Endothelial cell of umbilical vein (primary cell): Measurements from ENCODE around the gene ZNF629. TPM values are rescaled to one million over a fixed set of nuclear protein-coding genes. Genes with fewer than 3 reads are reported as not detected.

Experiments used
- BruUV-seq: library from RNA; stranded (reverse); fragments of 400-500 nt; replicated peaks from 2 replicates; lab custom pipeline; 2021; lab: Mats Ljungman, UMichigan
- CTCF ChIA-PET: fragments of 300-600, 350-600 bp; sonication (Branson Sonifier 250); formaldehyde crosslinking; loops from one replicate; lab custom pipeline; 2021; ENCODE audit warnings: antibody characterized with exemption, inconsistent platforms; lab: Charles Lee
- POLR2A ChIA-PET: fragments of 300-600, 350-600 bp; sonication (Branson Sonifier 250); formaldehyde crosslinking; loops from one replicate; lab custom pipeline; 2021; ENCODE audit warnings: antibody characterized with exemption, inconsistent platforms; lab: Charles Lee
- DNase-seq: peaks from one replicate; pipeline ENCODE4 v3.0.0-alpha.2; 2011; ENCODE audit warnings: low read depth, low spot score
- FAIRE-seq: peaks from 2 replicates; lab custom pipeline; 2011; peaks lifted over from hg19 to GRCh38; lab: Jason Lieb, UNC
- H2AFZ ChIP-seq: 2 replicates; pipeline ENCODE4 v1.6.0; 2012; ENCODE audit warnings: low read depth, low read length, control low read depth, inconsistent platforms
- H3K27ac ChIP-seq: 2 replicates; pipeline ENCODE4 v1.5.1; 2011; ENCODE audit warnings: low read depth, mild to moderate bottlenecking, control low read depth, low read length, moderate library complexity; ENCODE audit not compliant: insufficient read depth
- H3K27me3 ChIP-seq, 2 experiments: 2 replicates each; pipeline versions ENCODE4 v1.6.0 to v1.6.1; 2011; ENCODE audit warnings: low read length in 2 of 2, mixed read lengths in 1 of 2; ENCODE audit not compliant: control insufficient read depth in 2 of 2, insufficient read depth in 2 of 2
- H3K36me3 ChIP-seq, 2 experiments: 2 replicates in 1 of 2; 3 replicates in 1 of 2; pipeline ENCODE4 v1.5.1; 2011; ENCODE audit warnings: low read length in 2 of 2, mild to moderate bottlenecking in 1 of 2, moderate library complexity in 1 of 2; ENCODE audit not compliant: control insufficient read depth in 2 of 2, insufficient read depth in 2 of 2; ENCODE audit errors: extremely low read depth in 1 of 2
- H3K4me1 ChIP-seq: 3 replicates; pipeline ENCODE4 v1.5.1; 2011; ENCODE audit warnings: mild to moderate bottlenecking, low read length; ENCODE audit not compliant: control insufficient read depth, insufficient read depth; ENCODE audit errors: extremely low read depth
- H3K4me2 ChIP-seq: 2 replicates; pipeline ENCODE4 v1.6.1; 2011; ENCODE audit warnings: low read length, control low read depth, mixed read lengths; ENCODE audit not compliant: insufficient read depth
- H3K4me3 ChIP-seq, 3 experiments: fragments of 200-600 bp in 1 of 3; sonication (generic), shearing (Covaris generic) in 1 of 3; replicated peaks in 1 of 3; 2 replicates each; pipeline ENCODE4 v1.5.1; 2011 to 2016; ENCODE audit warnings: control low read depth in 3 of 3, low read length in 3 of 3, mild to moderate bottlenecking in 2 of 3, inconsistent platforms in 1 of 3, low read depth in 1 of 3, moderate library complexity in 1 of 3; ENCODE audit not compliant: insufficient read depth in 1 of 3
- H3K79me2 ChIP-seq: 2 replicates; pipeline ENCODE4 v1.6.0; 2012; ENCODE audit warnings: low read length, inconsistent platforms; ENCODE audit not compliant: control insufficient read depth, insufficient read depth
- H3K9ac ChIP-seq: replicated peaks from 2 replicates; pipeline ENCODE3; 2011; ENCODE audit warnings: low read length, control low read depth; ENCODE audit not compliant: insufficient read depth; ENCODE audit errors: extremely low read depth
- H3K9me1 ChIP-seq: replicated peaks from 3 replicates; pipeline ENCODE4 v1.6.0; 2011; ENCODE audit warnings: mild to moderate bottlenecking, low read length; ENCODE audit not compliant: control insufficient read depth, insufficient read depth; ENCODE audit errors: extremely low read depth
- H3K9me3 ChIP-seq: replicated peaks from 2 replicates; pipeline ENCODE4 v1.5.1; 2012; ENCODE audit warnings: low read length, inconsistent platforms; ENCODE audit not compliant: control insufficient read depth, insufficient read depth
- H4K20me1 ChIP-seq: replicated peaks from 2 replicates; pipeline ENCODE3; 2011; ENCODE audit warnings: mild to moderate bottlenecking, low read length; ENCODE audit not compliant: control insufficient read depth, insufficient read depth; ENCODE audit errors: extremely low read depth
- dilution Hi-C: fragments of 300-500 bp; cut with MboI; formaldehyde crosslinking; loops from one replicate; pipeline ENCODE4 v1.15.0; 2019; ENCODE audit warnings: low sequenced_read_pairs; ENCODE audit not compliant: extremely low pct_ligation_motif_present
- intact Hi-C: fragments of 100-400 bp; cut with micrococcal nuclease; formaldehyde crosslinking; loops from one replicate; pipeline ENCODE4 v1.10.0; 2022
- polyA plus RNA-seq, 4 experiments: library from polyadenylated mRNA; depleted of rRNA in 3 of 4; stranded (reverse) in 3 of 4; unstranded in 1 of 4; fragments of >200 nt; gene quantifications; 2 replicates each; pipeline versions ENCODE4 v1.2.1 to v1.2.3, GENCODE V29; 2011 to 2012; ENCODE audit warnings: missing spikeins in 1 of 4
- total RNA-seq: library from RNA; stranded (reverse); gene quantifications from 2 replicates; pipeline ENCODE4 v1.2.3, GENCODE V29; 2021
- TF ChIP-seq, protein P1 (sequence below), 2 donors: IDR thresholded peaks; 1 replicate in 1 of 2; 2 replicates in 1 of 2; pipeline ENCODE4 v1.5.1; 2011; ENCODE audit warnings: low read length in 2 of 2, mild to moderate bottlenecking in 2 of 2, moderate library complexity in 2 of 2, control low read depth in 1 of 2, inconsistent platforms in 1 of 2, low read depth in 1 of 2; ENCODE audit not compliant: insufficient read depth in 1 of 2; ENCODE audit errors: extremely low read depth in 1 of 2

The ZNF629 gene
- total and polyA plus RNA-seq, 2 donors (not counting 3 experiments of a cell fraction or from before 2014, with no cell fraction given), result 5.2 to 11.2 TPM

- peaks cover 0 to 9% of the 10 kb centered on the region in 2 experiments for H3K36me3 ChIP-seq
- BruUV-seq, result no TSS peak
- no peak overlapping the region for H3K27ac ChIP-seq
- no peaks in the 10 kb centered on the region for H4K20me1 ChIP-seq
- no peaks in the 10 kb centered on the region for H3K27me3 ChIP-seq
- ChIA-PET POLR2A (interaction anchor here (1.6 kb wide), 1 partner anchor 17 kb away, joined by 15 read pairs; no protein-coding TSS in a partner anchor), CTCF (interaction anchor here (1.2 to 1.5 kb wide), 4 partner anchors 15 to 57 kb away, joined by 4 to 20 read pairs (median 6); no protein-coding TSS in a partner anchor)
- peak overlapping the region; percentile 80 for H3K4me2 ChIP-seq
- intact Hi-C loops (loop anchor here (1.0 kb wide), 1 partner anchor 18 kb away; no protein-coding TSS in a partner anchor), dilution Hi-C loops (no loop called here)
- no peaks in the 10 kb centered on the region for H3K9me3 ChIP-seq
- FAIRE-seq, result peak; percentile 61
- peak; percentile 21 for DNase-seq
- TF ChIP-seq, protein P1, sequence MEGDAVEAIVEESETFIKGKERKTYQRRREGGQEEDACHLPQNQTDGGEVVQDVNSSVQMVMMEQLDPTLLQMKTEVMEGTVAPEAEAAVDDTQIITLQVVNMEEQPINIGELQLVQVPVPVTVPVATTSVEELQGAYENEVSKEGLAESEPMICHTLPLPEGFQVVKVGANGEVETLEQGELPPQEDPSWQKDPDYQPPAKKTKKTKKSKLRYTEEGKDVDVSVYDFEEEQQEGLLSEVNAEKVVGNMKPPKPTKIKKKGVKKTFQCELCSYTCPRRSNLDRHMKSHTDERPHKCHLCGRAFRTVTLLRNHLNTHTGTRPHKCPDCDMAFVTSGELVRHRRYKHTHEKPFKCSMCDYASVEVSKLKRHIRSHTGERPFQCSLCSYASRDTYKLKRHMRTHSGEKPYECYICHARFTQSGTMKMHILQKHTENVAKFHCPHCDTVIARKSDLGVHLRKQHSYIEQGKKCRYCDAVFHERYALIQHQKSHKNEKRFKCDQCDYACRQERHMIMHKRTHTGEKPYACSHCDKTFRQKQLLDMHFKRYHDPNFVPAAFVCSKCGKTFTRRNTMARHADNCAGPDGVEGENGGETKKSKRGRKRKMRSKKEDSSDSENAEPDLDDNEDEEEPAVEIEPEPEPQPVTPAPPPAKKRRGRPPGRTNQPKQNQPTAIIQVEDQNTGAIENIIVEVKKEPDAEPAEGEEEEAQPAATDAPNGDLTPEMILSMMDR (IDR thresholded peaks at IDR 0.05; ENCODE audit: extremely low read depth in 1 of 2, insufficient read depth in 1 of 2, low read depth in 1 of 2, low read length in 2 of 2), result no peak
- no peaks in the 10 kb centered on the region for H3K9me1 ChIP-seq
- H2AFZ ChIP-seq, result peak overlapping the region; percentile 90
- H3K79me2 ChIP-seq, result peaks cover 10% of the 10 kb centered on the region
- peaks cover 14% of the 10 kb centered on the region for H3K4me1 ChIP-seq
- peak overlapping the region; percentile 99 for H3K9ac ChIP-seq
- peak overlapping the region; percentile 70 to 91 (median 91) for H3K4me3 ChIP-seq
Observed at GRCh38 chr16:30787613-30788378, 791 bp upstream of the ZNF629 start.
